HCT116 (cell line): Measurements from ENCODE around the gene LMBR1. TPM values are rescaled to one million over a fixed set of nuclear protein-coding genes. Genes with fewer than 3 reads are reported as not detected.

Experiments used
- ATAC-seq: fragments of 200-7000 bp; cut with Tn5 transposase; 2 replicates; pipeline ENCODE4 v1.9.1; 2020; ENCODE audit warnings: mild to moderate bottlenecking, moderate library complexity
- BruUV-seq: library from RNA; stranded (reverse); fragments of 400-500 nt; replicated peaks from 2 replicates; lab custom pipeline; 2021; lab: Mats Ljungman, UMichigan
- CTCF ChIA-PET: fragments of 300-600 bp; sonication (Branson Sonifier 250); formaldehyde crosslinking; loops from one replicate; lab custom pipeline; 2021; ENCODE audit warnings: antibody characterized with exemption; lab: Charles Lee
- POLR2A ChIA-PET: fragments of 300-600, 350-600 bp; sonication (Branson Sonifier 250); formaldehyde crosslinking; loops from one replicate; lab custom pipeline; 2021; ENCODE audit warnings: antibody characterized with exemption; lab: Charles Lee
- RAD21 ChIA-PET, 2 experiments: fragments of 300-600 bp; sonication (Branson Sonifier 250); formaldehyde crosslinking; loops; one replicate each; lab custom pipeline; 2023; ENCODE audit warnings: low total read pairs in 2 of 2; ENCODE audit not compliant: uncharacterized antibody in 2 of 2, unreplicated experiment in 2 of 2, low non-redundant PET in 1 of 2; lab: Charles Lee
- DNase-seq: peaks from one replicate; pipeline ENCODE4 v3.0.0-alpha.2; 2010; ENCODE audit warnings: low read depth, low spot score
- H2AFZ ChIP-seq: fragments of 200-600 bp; shearing (Covaris generic), sonication (generic); 2 replicates; pipeline ENCODE4 v1.6.1; 2017; ENCODE audit warnings: low read depth, mixed run types, mixed read lengths, antibody characterized with exemption, low read length; ENCODE audit not compliant: poor library complexity, severe bottlenecking
- H3K27ac ChIP-seq: 2 replicates; pipeline ENCODE4 v1.5.1; 2012; ENCODE audit warnings: low read depth, low read length
- H3K27me3 ChIP-seq: fragments of 200-600 bp; sonication (generic); 2 replicates; pipeline ENCODE4 v1.6.1; 2016; ENCODE audit warnings: mixed run types, low read length, mixed read lengths; ENCODE audit not compliant: insufficient read depth
- H3K36me3 ChIP-seq, 2 experiments: fragments of 200-500 bp in 1 of 2; fragments of 200-600 bp in 1 of 2; sonication (Bioruptor generic) in 1 of 2; sonication (generic) in 1 of 2; 2 replicates each; pipeline versions ENCODE4 v1.5.1 to v1.6.1; 2014 to 2016; ENCODE audit warnings: low read length in 2 of 2, inconsistent platforms in 1 of 2, mixed read lengths in 1 of 2, mixed run types in 1 of 2; ENCODE audit not compliant: insufficient read depth in 2 of 2, control insufficient read depth in 1 of 2
- H3K4me1 ChIP-seq, 2 experiments: fragments of 200-600 bp in 1 of 2; sonication (generic) in 1 of 2; 2 replicates each; pipeline versions ENCODE4 v1.5.1 to v1.6.1; 2012 to 2017; ENCODE audit warnings: low read length in 2 of 2, inconsistent platforms in 1 of 2, mild to moderate bottlenecking in 1 of 2, mixed read lengths in 1 of 2, mixed run types in 1 of 2, moderate library complexity in 1 of 2; ENCODE audit not compliant: insufficient read depth in 2 of 2, control insufficient read depth in 1 of 2
- H3K4me2 ChIP-seq: fragments of 200-600 bp; sonication (generic); 2 replicates; pipeline ENCODE4 v1.6.1; 2017; ENCODE audit warnings: mixed run types, low read length, mixed read lengths
- H3K4me3 ChIP-seq, 2 experiments: fragments of 200-600 bp in 1 of 2; sonication (generic) in 1 of 2; replicated peaks in 1 of 2; 2 replicates each; pipeline ENCODE4 v1.5.1; 2011 to 2016; ENCODE audit warnings: low read length in 2 of 2, control low read depth in 1 of 2, low read depth in 1 of 2, mild to moderate bottlenecking in 1 of 2, mixed read lengths in 1 of 2, mixed run types in 1 of 2
- H3K79me2 ChIP-seq: fragments of 200-600 bp; sonication (generic); 2 replicates; pipeline ENCODE4 v1.6.1; 2017; ENCODE audit warnings: mild to moderate bottlenecking, mixed run types, low read length, moderate library complexity, mixed read lengths; ENCODE audit not compliant: insufficient read depth
- H3K9ac ChIP-seq: fragments of 200-600 bp; sonication (generic); 2 replicates; pipeline ENCODE4 v1.6.1; 2016; ENCODE audit warnings: low read length, mixed read lengths
- H3K9me2 ChIP-seq: fragments of 200-600 bp; sonication (generic), shearing (Covaris generic); 2 replicates; pipeline ENCODE4 v1.6.1; 2017; ENCODE audit warnings: mixed run types, mild to moderate bottlenecking, moderate library complexity; ENCODE audit not compliant: insufficient read depth
- H3K9me3 ChIP-seq, 2 experiments: fragments of 200-500 bp in 1 of 2; fragments of 200-600 bp in 1 of 2; sonication (Bioruptor generic) in 1 of 2; sonication (generic) in 1 of 2; 2 replicates each; pipeline ENCODE4 v1.6.1; 2014 to 2017; ENCODE audit warnings: low read length in 2 of 2, mixed read lengths in 2 of 2, inconsistent platforms in 1 of 2, low read depth in 1 of 2, mild to moderate bottlenecking in 1 of 2, mixed run types in 1 of 2, moderate library complexity in 1 of 2; ENCODE audit not compliant: control insufficient read depth in 1 of 2, insufficient read depth in 1 of 2
- H4K20me1 ChIP-seq: fragments of 200-600 bp; sonication (generic), shearing (Covaris generic); 2 replicates; pipeline ENCODE4 v1.6.1; 2017; ENCODE audit warnings: mixed run types, mild to moderate bottlenecking, moderate library complexity; ENCODE audit not compliant: insufficient read depth
- CEBPB ChIP-seq: IDR thresholded peaks from 2 replicates; pipeline ENCODE4 v1.6.1; 2012; ENCODE audit warnings: low read depth
- EGR1 ChIP-seq: IDR thresholded peaks from 2 replicates; pipeline ENCODE4 v1.6.1; 2012; ENCODE audit warnings: low read depth
- ELF1 ChIP-seq: IDR thresholded peaks from 2 replicates; pipeline ENCODE4 v1.6.1; 2012; ENCODE audit warnings: low read depth, borderline replicate concordance
- EZH2 ChIP-seq: fragments of 200-600 bp; sonication (generic); IDR thresholded peaks from 2 replicates; pipeline ENCODE4 v1.6.1; 2017; ENCODE audit warnings: antibody characterized with exemption, mixed run types
- EZH2phosphoT487 ChIP-seq: fragments of 200-600 bp; IDR thresholded peaks from 2 replicates; pipeline ENCODE4 v1.6.1; 2018; ENCODE audit warnings: antibody characterized with exemption, borderline replicate concordance
- JUND ChIP-seq: IDR thresholded peaks from 2 replicates; pipeline ENCODE4 v1.6.1; 2012
- POLR2AphosphoS5 ChIP-seq: IDR thresholded peaks from 2 replicates; pipeline ENCODE4 v1.6.1; 2011; ENCODE audit warnings: mild to moderate bottlenecking, low read depth, low read length, moderate library complexity
- RAD21 ChIP-seq: IDR thresholded peaks from 2 replicates; pipeline ENCODE4 v1.6.1; 2012; ENCODE audit warnings: low read depth, mild to moderate bottlenecking
- SP1 ChIP-seq: IDR thresholded peaks from 2 replicates; pipeline ENCODE4 v1.6.1; 2012; ENCODE audit warnings: low read depth
- SRF ChIP-seq: IDR thresholded peaks from 2 replicates; pipeline ENCODE4 v1.6.1; 2012; ENCODE audit warnings: low read depth
- TCF7L2 ChIP-seq: IDR thresholded peaks from 2 replicates; pipeline ENCODE4 v1.7.0; 2011; ENCODE audit warnings: borderline replicate concordance, inconsistent platforms; ENCODE audit not compliant: insufficient read depth, insufficient read length; ENCODE audit errors: extremely low read depth
- YY1 ChIP-seq: IDR thresholded peaks from 2 replicates; pipeline ENCODE4 v1.6.1; 2011; ENCODE audit warnings: low read length, low read depth, moderate library complexity, mild to moderate bottlenecking; ENCODE audit not compliant: insufficient replicate concordance; ENCODE audit errors: extremely low read depth
- ZFX ChIP-seq: fragments of 450-650 bp; IDR thresholded peaks from 2 replicates; pipeline ENCODE4 v1.6.1; 2017
- ZNF274 ChIP-seq: fragments of 200-500 bp; sonication (Bioruptor generic); IDR thresholded peaks from 2 replicates; pipeline ENCODE4 v1.6.1; 2014; ENCODE audit warnings: mild to moderate bottlenecking, low read depth, low read length, inconsistent platforms
- intact Hi-C: fragments of 100-400 bp; cut with micrococcal nuclease; formaldehyde crosslinking; loops from 2 replicates; pipeline ENCODE4 v1.10.0; 2022
- total RNA-seq: library from RNA; stranded (reverse); gene quantifications from one replicate; pipeline ENCODE4 v1.2.1, GENCODE V29; 2021; ENCODE audit not compliant: unreplicated experiment
- TF ChIP-seq, protein P1 (sequence below): IDR thresholded peaks from 2 replicates; pipeline ENCODE4 v1.6.1; 2011; ENCODE audit warnings: mild to moderate bottlenecking, low read length, moderate library complexity; ENCODE audit not compliant: insufficient replicate concordance; ENCODE audit errors: extremely low read depth
- TF ChIP-seq, protein P2 (sequence below): IDR thresholded peaks from 2 replicates; pipeline ENCODE4 v1.6.1; 2012
- TF ChIP-seq, protein P3 (sequence below): IDR thresholded peaks from 2 replicates; pipeline ENCODE4 v1.6.1; 2012
- TF ChIP-seq, protein P4 (sequence below), 3 experiments: fragments of 200-600 bp in 1 of 3; sonication (generic) in 1 of 3; IDR thresholded peaks in 2 of 3; conservative IDR thresholded peaks in 1 of 3; 2 replicates each; pipeline ENCODE4 v1.5.1; 2012 to 2017; ENCODE audit warnings: low read depth in 2 of 3, low read length in 2 of 3, antibody characterized with exemption in 1 of 3, borderline replicate concordance in 1 of 3, control low read depth in 1 of 3, mild to moderate bottlenecking in 1 of 3, mixed read lengths in 1 of 3, mixed run types in 1 of 3, moderate library complexity in 1 of 3; ENCODE audit not compliant: insufficient read depth in 1 of 3

LMBR1 gene
- total RNA-seq, 1 experiment from 2014 or later = 84.0 TPM

DNA sequence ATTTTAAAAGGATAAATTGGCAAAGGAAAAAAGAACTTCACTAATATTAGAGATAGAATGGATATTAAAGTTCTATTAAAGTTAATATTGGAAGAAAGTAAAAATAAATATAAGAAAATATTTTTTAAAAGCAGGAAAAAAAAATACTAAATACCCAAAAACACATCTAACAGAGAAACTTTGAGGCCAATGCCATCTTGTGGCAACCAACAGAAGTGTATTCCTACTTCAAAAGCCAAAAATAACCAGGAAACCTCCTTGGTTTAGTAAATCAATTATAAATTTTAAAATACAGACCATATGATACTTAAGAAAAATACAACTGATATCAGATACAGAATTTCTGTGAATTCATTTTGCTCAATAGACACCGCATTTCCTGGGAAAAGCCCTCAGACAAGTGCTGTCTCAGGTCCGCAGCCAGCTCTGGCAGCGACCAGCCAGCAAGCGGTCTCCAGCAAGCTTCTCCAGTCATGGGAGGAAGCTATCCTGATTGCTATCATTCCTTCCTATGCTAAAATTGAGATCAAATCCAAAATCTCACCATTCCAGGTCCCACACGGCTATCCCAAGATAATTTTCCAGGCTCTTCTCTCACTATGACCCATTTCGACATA is 65.3 kb downstream of the LMBR1 start (continued):
- TF ChIP-seq TCF7L2 = no peak
- TF ChIP-seq, all 23 proteins: peak for 2

DNA sequence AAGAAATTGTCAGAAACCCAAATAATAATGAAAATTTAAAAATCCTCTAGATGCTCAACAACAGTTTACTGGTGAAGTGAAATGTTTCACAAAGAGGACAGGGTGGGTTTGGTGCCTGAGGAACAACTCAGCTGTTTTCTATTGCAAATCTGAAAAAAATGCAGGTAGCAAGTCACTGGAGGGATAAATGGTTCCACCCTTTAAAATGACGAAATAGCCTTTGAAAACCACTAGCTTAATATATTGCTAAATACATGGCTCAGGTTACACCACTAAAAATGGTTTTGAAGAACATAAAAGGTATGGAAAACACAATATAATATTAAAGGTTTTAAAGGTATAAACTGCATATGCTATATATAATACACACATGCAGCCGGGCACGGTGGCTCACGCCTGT is 69.5 kb downstream of the LMBR1 start:
- POLR2A ChIA-PET = no interaction called here
- intact Hi-C loops = loop anchor here (10.0 kb wide), 1 partner anchor 859 kb away; no protein-coding TSS in a partner anchor
- H4K20me1 ChIP-seq = no peaks in the 10 kb centered on the region; the same call in 1 of the 2 replicates
- H3K36me3 ChIP-seq = peaks cover 0 to 6% of the 10 kb centered on the region in 2 experiments; a peak in 1 of 4 replicates
- no peaks in the 10 kb centered on the region for H3K9me3 ChIP-seq
- no peak overlapping the region for H3K4me2 ChIP-seq
- H3K27me3 ChIP-seq = no peaks in the 10 kb centered on the region
- CTCF ChIA-PET = no interaction called here
- H3K9me2 ChIP-seq = no peaks in the 10 kb centered on the region
- no peak overlapping the region for H2AFZ ChIP-seq
- TF ChIP-seq ELF1 = no peak
- no peak for TF ChIP-seq EZH2
- TF ChIP-seq, protein P1, sequence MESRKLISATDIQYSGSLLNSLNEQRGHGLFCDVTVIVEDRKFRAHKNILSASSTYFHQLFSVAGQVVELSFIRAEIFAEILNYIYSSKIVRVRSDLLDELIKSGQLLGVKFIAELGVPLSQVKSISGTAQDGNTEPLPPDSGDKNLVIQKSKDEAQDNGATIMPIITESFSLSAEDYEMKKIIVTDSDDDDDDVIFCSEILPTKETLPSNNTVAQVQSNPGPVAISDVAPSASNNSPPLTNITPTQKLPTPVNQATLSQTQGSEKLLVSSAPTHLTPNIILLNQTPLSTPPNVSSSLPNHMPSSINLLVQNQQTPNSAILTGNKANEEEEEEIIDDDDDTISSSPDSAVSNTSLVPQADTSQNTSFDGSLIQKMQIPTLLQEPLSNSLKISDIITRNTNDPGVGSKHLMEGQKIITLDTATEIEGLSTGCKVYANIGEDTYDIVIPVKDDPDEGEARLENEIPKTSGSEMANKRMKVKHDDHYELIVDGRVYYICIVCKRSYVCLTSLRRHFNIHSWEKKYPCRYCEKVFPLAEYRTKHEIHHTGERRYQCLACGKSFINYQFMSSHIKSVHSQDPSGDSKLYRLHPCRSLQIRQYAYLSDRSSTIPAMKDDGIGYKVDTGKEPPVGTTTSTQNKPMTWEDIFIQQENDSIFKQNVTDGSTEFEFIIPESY = no peak
- no peak for TF ChIP-seq POLR2AphosphoS5
- no peak for TF ChIP-seq EZH2phosphoT487
- no peak for TF ChIP-seq RAD21
- no peak for TF ChIP-seq ZNF274
- no peak for TF ChIP-seq SP1
- TF ChIP-seq YY1 = no peak
- TF ChIP-seq SRF = no peak
- no peak for TF ChIP-seq TCF7L2
- no peak for TF ChIP-seq EGR1
- TF ChIP-seq, protein P2, sequence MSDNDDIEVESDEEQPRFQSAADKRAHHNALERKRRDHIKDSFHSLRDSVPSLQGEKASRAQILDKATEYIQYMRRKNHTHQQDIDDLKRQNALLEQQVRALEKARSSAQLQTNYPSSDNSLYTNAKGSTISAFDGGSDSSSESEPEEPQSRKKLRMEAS = no peak
- no peak for TF ChIP-seq CEBPB
- TF ChIP-seq JUND = no peak
- TF ChIP-seq ZFX = no peak
- TF ChIP-seq, protein P3, sequence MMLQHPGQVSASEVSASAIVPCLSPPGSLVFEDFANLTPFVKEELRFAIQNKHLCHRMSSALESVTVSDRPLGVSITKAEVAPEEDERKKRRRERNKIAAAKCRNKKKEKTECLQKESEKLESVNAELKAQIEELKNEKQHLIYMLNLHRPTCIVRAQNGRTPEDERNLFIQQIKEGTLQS = no peak
- TF ChIP-seq, protein P4, sequence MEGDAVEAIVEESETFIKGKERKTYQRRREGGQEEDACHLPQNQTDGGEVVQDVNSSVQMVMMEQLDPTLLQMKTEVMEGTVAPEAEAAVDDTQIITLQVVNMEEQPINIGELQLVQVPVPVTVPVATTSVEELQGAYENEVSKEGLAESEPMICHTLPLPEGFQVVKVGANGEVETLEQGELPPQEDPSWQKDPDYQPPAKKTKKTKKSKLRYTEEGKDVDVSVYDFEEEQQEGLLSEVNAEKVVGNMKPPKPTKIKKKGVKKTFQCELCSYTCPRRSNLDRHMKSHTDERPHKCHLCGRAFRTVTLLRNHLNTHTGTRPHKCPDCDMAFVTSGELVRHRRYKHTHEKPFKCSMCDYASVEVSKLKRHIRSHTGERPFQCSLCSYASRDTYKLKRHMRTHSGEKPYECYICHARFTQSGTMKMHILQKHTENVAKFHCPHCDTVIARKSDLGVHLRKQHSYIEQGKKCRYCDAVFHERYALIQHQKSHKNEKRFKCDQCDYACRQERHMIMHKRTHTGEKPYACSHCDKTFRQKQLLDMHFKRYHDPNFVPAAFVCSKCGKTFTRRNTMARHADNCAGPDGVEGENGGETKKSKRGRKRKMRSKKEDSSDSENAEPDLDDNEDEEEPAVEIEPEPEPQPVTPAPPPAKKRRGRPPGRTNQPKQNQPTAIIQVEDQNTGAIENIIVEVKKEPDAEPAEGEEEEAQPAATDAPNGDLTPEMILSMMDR (IDR thresholded peaks at IDR 0.05 in 2 of 3, conservative IDR thresholded peaks at IDR 0.05 in 1 of 3; ENCODE audit: borderline replicate concordance in 1 of 3, insufficient read depth in 1 of 3, low read depth in 2 of 3, low read length in 2 of 3) = no peak
- TF ChIP-seq, all 23 proteins: peak for 0
- RAD21 ChIA-PET = no interaction called here
- Histone ChIP-seq H3K79me2 (peaks cover 18% of the 10 kb centered on the region), H3K9ac (no peak overlapping the region), H3K27ac (no peak overlapping the region), H3K4me1 (no peaks in the 10 kb centered on the region), H3K4me3 (no peak overlapping the region)
- ATAC-seq (no peak), DNase-seq (no peak)
- BruUV-seq = no TSS peak
